HG02571 (cell line): ENCODE measurements around the gene RFPL3.
"Not testable (repeated sequence)": the region's sequence is repeated elsewhere in the genome, so short reads cannot be mapped to it uniquely, and the experiment has no call there.

Experiments
- ATAC-seq: cut with Tn5 transposase; IDR thresholded peaks from one replicate; pipeline ENCODE4 v1.9.1; 2021; ENCODE audit warnings: mild to moderate bottlenecking, moderate library complexity; ENCODE audit not compliant: unreplicated experiment

The RFPL3 gene

GRCh38 chr22:32357567-32357966, at the start of gene RFPL3:
Gene RFPL3, plus strand, starts transcription at chr22:32357867. Its CDS starts 205 bp downstream, at chr22:32358072.
- not testable (repeated sequence) for ATAC-seq

DNA sequence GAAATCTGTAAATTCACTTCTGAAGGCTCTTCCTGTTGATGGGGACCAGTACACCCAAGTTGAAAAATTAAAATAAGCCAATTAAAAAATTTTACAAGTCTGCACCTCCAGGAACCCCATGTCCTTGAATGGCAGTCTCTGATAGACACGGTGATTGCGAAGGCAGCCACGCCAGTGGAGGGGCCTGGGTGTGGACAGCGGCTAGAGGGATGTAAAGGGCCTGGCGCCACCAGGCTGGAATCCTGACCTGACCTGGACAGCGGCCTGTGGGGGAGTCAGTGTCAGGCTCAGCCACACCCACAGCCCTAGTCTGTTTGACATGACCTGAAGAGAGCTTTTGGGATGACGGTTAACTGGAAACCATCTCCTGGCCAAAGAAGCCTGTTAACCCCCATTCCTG, 49.5 kb upstream of the RFPL3 start:
- no peak for ATAC-seq

- ATAC-seq: no peak
Measured at GRCh38 chr22:32308934-32309333, 48.7 kb upstream of the RFPL3 start.

DNA sequence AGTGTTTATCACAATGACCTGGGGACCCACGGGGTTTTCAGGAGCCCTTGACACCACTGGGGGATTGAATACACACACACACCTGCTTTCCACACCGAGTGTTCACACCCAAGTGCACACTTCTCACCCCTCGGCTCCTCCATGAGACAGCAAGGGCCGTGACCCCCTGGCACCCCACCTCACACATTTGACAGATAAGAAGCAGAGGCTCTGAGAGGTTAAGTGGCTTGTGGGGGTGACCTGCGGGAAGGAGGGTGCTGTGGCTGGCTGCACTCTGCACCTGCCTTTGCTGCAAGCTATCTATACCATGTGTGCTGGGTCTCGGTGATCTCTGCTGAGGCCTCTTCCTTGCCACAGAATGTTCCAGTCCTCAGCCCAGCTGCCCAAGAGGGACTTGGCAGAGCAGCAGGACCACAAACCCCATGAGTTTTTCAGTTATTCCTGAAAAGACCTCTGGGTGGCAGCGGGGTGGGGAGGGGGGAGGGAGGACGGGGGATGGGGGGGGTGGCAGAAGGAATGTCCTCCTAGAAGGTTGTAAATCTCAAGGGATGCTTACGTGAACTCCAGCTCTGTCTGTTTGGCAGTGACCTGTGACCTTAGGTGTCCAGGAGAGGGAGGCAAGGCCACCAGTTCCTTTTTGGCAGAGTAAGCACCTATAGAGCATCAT, 47.9 kb upstream of the RFPL3 start:
- no peak for ATAC-seq

- ATAC-seq: no peak
Measured at GRCh38 chr22:32310777-32311176, 46.9 kb upstream of the RFPL3 start.

- no peak for ATAC-seq
Measured at GRCh38 chr22:32311551-32312071, 46.1 kb upstream of the RFPL3 start.

GRCh38 chr22:32312748-32313147, 44.9 kb upstream of the RFPL3 start:
- no peak for ATAC-seq

- no peak for ATAC-seq
Measured at GRCh38 chr22:32313532-32313931, 44.1 kb upstream of the RFPL3 start.

GRCh38 chr22:32317524-32317923, 40.1 kb upstream of the RFPL3 start:
- ATAC-seq: no peak

DNA sequence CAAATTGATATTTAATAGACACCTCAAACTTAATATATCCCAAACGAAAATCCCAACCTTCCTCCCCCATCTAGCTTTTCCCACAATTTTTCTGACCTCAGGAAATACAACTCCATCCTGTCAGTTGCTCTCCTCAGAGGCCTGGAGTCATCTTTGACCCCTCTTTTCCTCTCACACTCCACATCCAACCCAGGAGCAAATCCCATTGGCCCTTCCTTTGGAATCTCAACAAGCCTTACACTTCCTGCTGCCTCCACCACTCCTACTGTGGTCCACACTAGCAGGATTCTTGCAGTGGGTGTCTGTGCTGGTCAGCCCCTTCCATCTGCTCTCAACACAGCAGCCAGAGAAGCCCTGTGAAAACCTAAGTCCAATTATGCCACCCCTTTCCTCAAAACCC, 39.3 kb upstream of the RFPL3 start:
- no peak for ATAC-seq

- no peak for ATAC-seq
Measured at GRCh38 chr22:32319861-32320406, 37.7 kb upstream of the RFPL3 start.

GRCh38 chr22:32322986-32323385, 34.7 kb upstream of the RFPL3 start:
- ATAC-seq: no peak

- no peak for ATAC-seq
Measured at GRCh38 chr22:32323513-32324164, 34.0 kb upstream of the RFPL3 start.

DNA sequence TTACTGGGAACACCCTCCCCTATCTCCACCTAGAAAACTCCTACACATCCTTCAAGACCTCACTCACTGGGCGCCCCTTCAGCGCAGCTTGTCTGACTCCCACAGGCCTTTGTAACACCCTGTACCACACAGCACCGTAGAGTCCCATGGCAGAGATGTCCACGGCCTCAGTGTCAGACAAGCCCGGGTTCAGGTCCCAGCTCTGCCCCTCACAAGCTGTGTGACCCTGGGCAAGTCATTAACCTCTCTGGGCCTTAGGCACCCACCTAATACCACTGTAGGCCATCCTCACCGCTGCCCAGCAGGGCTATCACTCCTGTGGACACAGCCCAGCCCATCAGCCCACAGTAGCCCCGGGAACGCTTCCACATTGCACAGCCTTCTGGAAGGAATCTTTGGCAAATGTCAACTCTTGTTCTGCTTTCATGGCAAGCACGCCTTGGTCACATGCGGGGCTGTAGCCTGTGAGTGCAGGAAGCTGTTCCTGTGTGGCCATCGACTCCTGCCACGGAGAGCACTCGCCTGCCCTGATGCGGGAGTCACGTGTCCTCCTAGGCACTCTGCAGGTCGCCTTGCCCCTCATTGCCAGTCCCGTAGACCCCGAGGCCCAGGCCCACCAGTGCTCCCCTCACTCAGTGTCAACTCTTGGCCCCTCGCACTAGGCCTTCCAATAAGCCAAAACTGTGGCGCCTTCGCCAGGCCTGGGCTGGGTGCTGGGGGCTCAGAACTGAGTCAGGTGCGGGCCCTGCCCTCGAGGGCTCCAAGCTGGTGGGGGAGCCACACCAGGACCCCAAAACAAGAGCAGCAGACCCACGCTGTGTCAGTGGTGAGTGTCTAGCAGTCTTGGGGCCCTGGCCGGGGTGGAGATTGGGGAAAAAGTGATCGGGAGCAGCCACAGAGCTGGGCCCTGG, 32.9 kb upstream of the RFPL3 start:
- ATAC-seq: no peak

DNA sequence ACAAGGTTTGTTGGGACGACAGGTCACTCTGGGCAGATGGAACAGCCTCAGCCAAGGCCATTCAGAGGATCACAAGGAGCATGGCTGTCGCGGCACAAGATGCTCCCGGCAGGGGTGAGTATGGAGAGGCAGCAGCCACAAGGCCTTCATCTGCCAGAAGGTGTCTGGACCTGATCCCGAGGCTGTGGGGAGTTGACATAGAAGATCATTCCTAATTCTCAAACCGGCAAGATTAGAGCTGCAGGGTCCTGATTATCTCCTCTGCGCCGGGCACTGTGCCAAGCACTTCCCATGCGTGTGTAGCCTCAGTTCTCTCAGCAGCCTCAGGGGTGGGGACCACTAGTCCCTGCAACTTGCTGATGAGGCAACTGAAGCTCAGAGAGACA, 32.3 kb upstream of the RFPL3 start:
- no peak for ATAC-seq

- ATAC-seq: no peak
Measured at GRCh38 chr22:32325811-32326237, 31.8 kb upstream of the RFPL3 start.

DNA sequence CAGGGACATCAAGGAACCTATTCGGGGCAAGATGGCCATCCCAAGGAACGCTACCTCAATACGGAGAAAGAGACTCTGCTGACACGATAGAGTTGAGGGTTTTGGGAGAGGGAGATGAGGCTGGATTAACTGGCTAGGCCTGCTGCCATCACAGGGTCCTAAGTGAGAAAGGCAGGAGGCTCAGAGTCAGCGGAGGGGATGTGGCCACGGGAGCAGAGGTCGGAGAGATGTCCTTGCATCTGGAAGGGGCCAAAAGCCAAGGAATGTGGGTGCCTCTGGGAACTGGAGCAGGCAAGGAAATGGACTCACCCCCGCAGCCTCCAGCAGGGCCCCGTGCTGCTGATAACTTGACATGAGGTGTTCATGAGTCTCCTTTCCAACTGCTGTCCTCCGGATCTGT, 31.0 kb upstream of the RFPL3 start:
- ATAC-seq: no peak

GRCh38 chr22:32327066-32327465, 30.6 kb upstream of the RFPL3 start:
- no peak for ATAC-seq

GRCh38 chr22:32327596-32328171, 30.0 kb upstream of the RFPL3 start:
- ATAC-seq: no peak

GRCh38 chr22:32328306-32329201, 29.1 kb upstream of the RFPL3 start:
- ATAC-seq: no peak
